GM12892 (cell line): ENCODE results near the gene ZNF408.

ENCODE experiments used
- POLR2A ChIP-seq: IDR thresholded peaks from 2 replicates; pipeline ENCODE4 v1.6.1; 2011; ENCODE audit warnings: low read depth, low read length, control low read depth
- TAF1 ChIP-seq: IDR thresholded peaks from 2 replicates; pipeline ENCODE4 v1.6.1; 2011; ENCODE audit warnings: low read depth, mild to moderate bottlenecking, control low read depth, low read length, borderline replicate concordance

DNA sequence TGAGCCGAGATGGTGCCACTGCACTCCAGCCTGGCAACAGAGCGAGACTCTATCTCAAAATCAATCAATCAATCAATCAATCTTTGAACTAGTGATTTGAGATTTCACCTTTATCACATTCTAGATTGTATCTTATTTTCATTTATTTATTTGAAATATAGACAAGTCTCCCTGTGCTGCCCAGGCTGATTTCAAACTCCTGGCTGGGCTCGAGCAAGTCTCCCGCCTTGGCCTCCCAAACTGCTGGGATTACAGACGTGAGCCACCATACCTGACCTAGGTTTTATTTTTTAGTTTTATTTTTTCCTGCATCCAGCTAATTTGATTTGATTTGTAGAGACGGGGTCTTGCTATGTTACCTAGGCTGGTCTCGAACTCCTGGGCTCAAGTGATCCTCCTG lies 35.3 kb downstream of the ZNF408 start:
- TF ChIP-seq TAF1 (no peak), POLR2A (no peak)
